ENCODE measurements around the gene CEP350.

The CEP350 gene

GRCh38 chr1:180042988-180043622, 88.5 kb downstream of the CEP350 start:
- Histone ChIP-seq H3K9me3 (ENCODE audit: low read length) (no peaks in the 10 kb centered on the region), H3K9me2 (ENCODE audit: low read depth, low read length) (no peaks in the 10 kb centered on the region), H3F3A (ENCODE audit: insufficient read depth, low read length) (no peaks in the 10 kb centered on the region), H3K4me2 (ENCODE audit: low read length) (no peak overlapping the region), H3K4me1 (ENCODE audit: insufficient read depth, low read length, severe bottlenecking) (no peaks in the 10 kb centered on the region), H3K4me3 (ENCODE audit: low read depth, low read length, poor library complexity, severe bottlenecking) (no peak overlapping the region), H3K36me3 (ENCODE audit: insufficient read depth, low read length) (peaks cover 68% of the 10 kb centered on the region), H2AFZ (ENCODE audit: low read length) (no peak overlapping the region), H3K79me2 (ENCODE audit: insufficient read depth, low read length) (no peaks in the 10 kb centered on the region), H3K27me3 (ENCODE audit: insufficient read depth, low read length) (no peaks in the 10 kb centered on the region), H3K27ac (ENCODE audit: low read depth, low read length, poor library complexity, severe bottlenecking) (no peak overlapping the region), H3K9ac (ENCODE audit: low read length) (no peak overlapping the region), H4K20me1 (ENCODE audit: insufficient read depth, low read length) (no peaks in the 10 kb centered on the region)
- TF ChIP-seq EZH2 (IDR thresholded peaks at IDR 0.05; ENCODE audit: borderline replicate concordance, low read length) (no peak), CTCF (IDR thresholded peaks at IDR 0.05; ENCODE audit: low read length) (no peak)

- Histone ChIP-seq H3K9ac (ENCODE audit: low read length) (no peak overlapping the region), H2AFZ (ENCODE audit: low read length) (no peak overlapping the region), H3K27me3 (ENCODE audit: insufficient read depth, low read length) (no peaks in the 10 kb centered on the region), H3K4me3 (ENCODE audit: low read depth, low read length, poor library complexity, severe bottlenecking) (no peak overlapping the region), H3K4me1 (ENCODE audit: insufficient read depth, low read length, severe bottlenecking) (no peaks in the 10 kb centered on the region), H3K4me2 (ENCODE audit: low read length) (no peak overlapping the region), H3F3A (ENCODE audit: insufficient read depth, low read length) (no peaks in the 10 kb centered on the region), H3K36me3 (ENCODE audit: insufficient read depth, low read length) (peaks cover 70% of the 10 kb centered on the region), H4K20me1 (ENCODE audit: insufficient read depth, low read length) (no peaks in the 10 kb centered on the region), H3K9me3 (ENCODE audit: low read length) (no peaks in the 10 kb centered on the region), H3K79me2 (ENCODE audit: insufficient read depth, low read length) (no peaks in the 10 kb centered on the region), H3K9me2 (ENCODE audit: low read depth, low read length) (no peaks in the 10 kb centered on the region), H3K27ac (ENCODE audit: low read depth, low read length, poor library complexity, severe bottlenecking) (no peak overlapping the region)
- TF ChIP-seq CTCF (IDR thresholded peaks at IDR 0.05; ENCODE audit: low read length) (no peak), EZH2 (IDR thresholded peaks at IDR 0.05; ENCODE audit: borderline replicate concordance, low read length) (no peak)
Observed at GRCh38 chr1:180043785-180044184, 89.2 kb downstream of the CEP350 start.

- no peaks in the 10 kb centered on the region for H3K9me3 ChIP-seq (ENCODE audit: low read length)
- H3K4me2 ChIP-seq (ENCODE audit: low read length): no peak overlapping the region
- no peak overlapping the region for H3K27ac ChIP-seq (ENCODE audit: low read depth, low read length, poor library complexity, severe bottlenecking)
- TF ChIP-seq EZH2 (IDR thresholded peaks at IDR 0.05; ENCODE audit: borderline replicate concordance, low read length) (no peak), CTCF (IDR thresholded peaks at IDR 0.05; ENCODE audit: low read length) (no peak)
- H2AFZ ChIP-seq (ENCODE audit: low read length): no peak overlapping the region
- H3F3A ChIP-seq (ENCODE audit: insufficient read depth, low read length): no peaks in the 10 kb centered on the region
- no peaks in the 10 kb centered on the region for H3K79me2 ChIP-seq (ENCODE audit: insufficient read depth, low read length)
- H3K9me2 ChIP-seq (ENCODE audit: low read depth, low read length): no peaks in the 10 kb centered on the region
- no peaks in the 10 kb centered on the region for H3K27me3 ChIP-seq (ENCODE audit: insufficient read depth, low read length)
- H3K4me3 ChIP-seq (ENCODE audit: low read depth, low read length, poor library complexity, severe bottlenecking): no peak overlapping the region
- no peaks in the 10 kb centered on the region for H4K20me1 ChIP-seq (ENCODE audit: insufficient read depth, low read length)
- peaks cover 86% of the 10 kb centered on the region for H3K36me3 ChIP-seq (ENCODE audit: insufficient read depth, low read length)
- H3K4me1 ChIP-seq (ENCODE audit: insufficient read depth, low read length, severe bottlenecking): no peaks in the 10 kb centered on the region
- no peak overlapping the region for H3K9ac ChIP-seq (ENCODE audit: low read length)
Observed at GRCh38 chr1:180046674-180047073, 92.1 kb downstream of the CEP350 start.
